ENCODE measurements around the gene AHDC1. TPM values are rescaled to one million over a fixed set of nuclear protein-coding genes. Genes with fewer than 3 reads are reported as not detected.

Gene AHDC1
- total and polyA plus RNA-seq, 2 of the 13 experiments (the other 11 are each of a cell fraction or from before 2014, with no cell fraction given), result 1.0 to 2.7 TPM

- TF ChIP-seq USF2 (IDR thresholded peaks at IDR 0.05; ENCODE audit: low read depth, low read length), result peak; percentile 46; the same call in 1 of the 2 replicates
- no peak; the same call in 1 of the 2 replicates for TF ChIP-seq USF2 (CRISPR knock-in tag; IDR thresholded peaks at IDR 0.05; ENCODE audit: borderline replicate concordance)
- TF ChIP-seq ZNF782 (CRISPR knock-in tag; IDR thresholded peaks at IDR 0.05; ENCODE audit: borderline replicate concordance), result no peak
- no peak for TF ChIP-seq ZNF710 (CRISPR knock-in tag; IDR thresholded peaks at IDR 0.05; ENCODE audit: borderline replicate concordance)
- TF ChIP-seq MNT (IDR thresholded peaks at IDR 0.05), result peak; percentile 66
- TF ChIP-seq ELF3 (CRISPR knock-in tag; IDR thresholded peaks at IDR 0.05), result peak; percentile 62
- peak; percentile 33; the same call in 1 of the 2 replicates for TF ChIP-seq NFYC (CRISPR knock-in tag; IDR thresholded peaks at IDR 0.05)
- TF ChIP-seq CC2D1A (CRISPR knock-in tag; IDR thresholded peaks at IDR 0.05), result no peak
- TF ChIP-seq AGO2 (optimal IDR thresholded peaks at IDR 0.05; ENCODE audit: low read depth, low read length), result no peak
- no peak for TF ChIP-seq ZBTB46 (CRISPR knock-in tag; IDR thresholded peaks at IDR 0.05; ENCODE audit: borderline replicate concordance)
- no peak for TF ChIP-seq ZNF260 (CRISPR knock-in tag; IDR thresholded peaks at IDR 0.05; ENCODE audit: borderline replicate concordance, low read depth)
- no peak for TF ChIP-seq NR2F2 (IDR thresholded peaks at IDR 0.05; ENCODE audit: borderline replicate concordance, low read depth)
- no peak for TF ChIP-seq ZNF251 (CRISPR knock-in tag; IDR thresholded peaks at IDR 0.05)
- TF ChIP-seq ZNF572 (CRISPR knock-in tag; IDR thresholded peaks at IDR 0.05), result no peak
- peak; percentile 28; the same call in 1 of the 2 replicates for TF ChIP-seq ZMAT3 (CRISPR knock-in tag; conservative IDR thresholded peaks at IDR 0.05)
- no peak for TF ChIP-seq MED13 (CRISPR knock-in tag; IDR thresholded peaks at IDR 0.05)
- TF ChIP-seq ZNF615 (CRISPR knock-in tag; IDR thresholded peaks at IDR 0.05; ENCODE audit: borderline replicate concordance), result no peak
- TF ChIP-seq ZNF33B (CRISPR knock-in tag; IDR thresholded peaks at IDR 0.05), result no peak
- no peak for TF ChIP-seq NFE2 (CRISPR knock-in tag; IDR thresholded peaks at IDR 0.05)
- TF ChIP-seq SMC3 (IDR thresholded peaks at IDR 0.05; ENCODE audit: low read length), result no peak
- no peak for TF ChIP-seq RBM39 (IDR thresholded peaks at IDR 0.05; ENCODE audit: low read depth, low read length, poor library complexity, severe bottlenecking)
- peak; percentile 63 for TF ChIP-seq TARDBP (CRISPR knock-in tag; IDR thresholded peaks at IDR 0.05)
- no peak for TF ChIP-seq HNRNPL (IDR thresholded peaks at IDR 0.05; ENCODE audit: low read depth, low read length)
Observed at GRCh38 chr1:27542463-27543273, 61.3 kb downstream of the AHDC1 start (continued).

All from HepG2 (cell line).